Caco-2 (cell line): ENCODE measurements around the gene EGFR. TPM values are rescaled to one million over a fixed set of nuclear protein-coding genes. Genes with fewer than 3 reads are reported as not detected.

Experiments used
- BruUV-seq: library from RNA; stranded (reverse); fragments of 400-500 nt; replicated peaks from 2 replicates; lab custom pipeline; 2021; lab: Mats Ljungman, UMichigan
- CTCF ChIA-PET: fragments of 300-600 bp; sonication (Branson Sonifier 250); formaldehyde crosslinking; loops from one replicate; lab custom pipeline; 2022; ENCODE audit warnings: antibody characterized with exemption; lab: Charles Lee
- POLR2A ChIA-PET: fragments of 300-600 bp; sonication (Branson Sonifier 250); formaldehyde crosslinking; loops from one replicate; lab custom pipeline; 2022; ENCODE audit warnings: antibody characterized with exemption; lab: Charles Lee
- DNase-seq, 2 experiments: peaks; one replicate each; pipeline versions ENCODE4 v3.0.0 to v3.0.0-alpha.2; 2020 to 2022
- H3K27me3 ChIP-seq: replicated peaks from 2 replicates; pipeline ENCODE4 v1.6.0; 2011; ENCODE audit warnings: low read length; ENCODE audit not compliant: control insufficient read depth, insufficient read depth
- H3K36me3 ChIP-seq: 2 replicates; pipeline ENCODE4 v1.5.1; 2011; ENCODE audit warnings: low read length; ENCODE audit not compliant: control insufficient read depth, insufficient read depth
- H3K4me1 ChIP-seq: fragments of 250-450 bp; sonication (Bioruptor Pico); 2 replicates; pipeline ENCODE4 v1.5.1; 2020; ENCODE audit warnings: mild to moderate bottlenecking
- H3K4me3 ChIP-seq: 2 replicates; pipeline ENCODE4 v1.5.1; 2011; ENCODE audit warnings: low read depth, mild to moderate bottlenecking, control low read depth, low read length
- H3K9me3 ChIP-seq: fragments of 250-450 bp; sonication (Bioruptor Pico); 2 replicates; pipeline ENCODE4 v1.5.1; 2020; ENCODE audit warnings: mild to moderate bottlenecking, moderate library complexity
- H3K27ac Mint-ChIP-seq: one replicate; pipeline ENCODE4 v1.8.0; 2022; ENCODE audit warnings: mixed read lengths; ENCODE audit not compliant: unreplicated experiment
- H3K27me3 Mint-ChIP-seq: one replicate; pipeline ENCODE4 v1.8.0; 2022; ENCODE audit warnings: mixed read lengths; ENCODE audit not compliant: insufficient read depth, unreplicated experiment
- H3K36me3 Mint-ChIP-seq: one replicate; pipeline ENCODE4 v1.8.0; 2022; ENCODE audit warnings: mild to moderate bottlenecking, mixed read lengths; ENCODE audit not compliant: insufficient read depth, unreplicated experiment
- H3K4me1 Mint-ChIP-seq: one replicate; pipeline ENCODE4 v1.8.0; 2022; ENCODE audit warnings: low read depth, mixed read lengths; ENCODE audit not compliant: unreplicated experiment
- H3K4me3 Mint-ChIP-seq: one replicate; pipeline ENCODE4 v1.8.0; 2022; ENCODE audit warnings: mild to moderate bottlenecking, moderate library complexity, mixed read lengths; ENCODE audit not compliant: unreplicated experiment
- H3K9me3 Mint-ChIP-seq: one replicate; pipeline ENCODE4 v1.8.0; 2022; ENCODE audit warnings: mixed read lengths; ENCODE audit not compliant: unreplicated experiment
- CTCF ChIP-seq, 2 experiments: fragments of 200-600 bp in 1 of 2; IDR thresholded peaks; 1 replicate in 1 of 2; 2 replicates in 1 of 2; pipeline versions ENCODE4 v1.5.1 to v1.8.0; 2011 to 2022; ENCODE audit warnings: antibody characterized with exemption in 1 of 2, control low read depth in 1 of 2, inconsistent platforms in 1 of 2, low read depth in 1 of 2, low read length in 1 of 2, mild to moderate bottlenecking in 1 of 2, moderate library complexity in 1 of 2; ENCODE audit not compliant: insufficient read depth in 1 of 2, severe bottlenecking in 1 of 2, unreplicated experiment in 1 of 2
- intact Hi-C: fragments of 100-400 bp; cut with micrococcal nuclease; formaldehyde crosslinking; loops from one replicate; pipeline ENCODE4 v1.10.0; 2022; ENCODE audit not compliant: unreplicated experiment
- total RNA-seq: library from RNA; stranded (reverse); gene quantifications from 2 replicates; pipeline ENCODE4 v1.2.3, GENCODE V29; 2022

EGFR gene
- total RNA-seq, 1 experiment from 2014 or later, result 60.1 TPM

GRCh38 chr7:55119571-55119970 lies 100.8 kb downstream of the EGFR start:
- Histone ChIP-seq H3K27me3 (no peaks in the 10 kb centered on the region), H3K4me1 (peaks cover 22% of the 10 kb centered on the region), H3K4me3 (no peak overlapping the region), H3K9me3 (no peaks in the 10 kb centered on the region), H3K36me3 (no peaks in the 10 kb centered on the region)
- intact Hi-C loops, result no loop called here
- Mint-ChIP-seq H3K36me3 (peaks cover 5% of the 10 kb centered on the region), H3K9me3 (no peaks in the 10 kb centered on the region), H3K4me1 (peaks cover 13% of the 10 kb centered on the region), H3K4me3 (no peak overlapping the region), H3K27ac (no peak overlapping the region), H3K27me3 (no peaks in the 10 kb centered on the region)
- CTCF ChIA-PET, result interaction anchor here (0.5 kb wide), 1 partner anchor 69 kb away, joined by 3 read pairs; no protein-coding TSS in a partner anchor
- no peak for TF ChIP-seq CTCF (IDR thresholded peaks at IDR 0.05; ENCODE audit: insufficient read depth in 1 of 2, low read depth in 1 of 2, low read length in 1 of 2, severe bottlenecking in 1 of 2, unreplicated experiment in 1 of 2)
- no TSS peak for BruUV-seq
- POLR2A ChIA-PET, result no interaction called here
- no peak for DNase-seq

- no peak overlapping the region for H3K27ac Mint-ChIP-seq
- Histone ChIP-seq H3K4me3 (no peak overlapping the region), H3K36me3 (no peaks in the 10 kb centered on the region), H3K27me3 (no peaks in the 10 kb centered on the region), H3K9me3 (no peaks in the 10 kb centered on the region), H3K4me1 (peaks cover 22% of the 10 kb centered on the region)
- DNase-seq, result no peak
- ChIA-PET CTCF (interaction anchor here (0.5 kb wide), 1 partner anchor 68 kb away, joined by 3 read pairs; no protein-coding TSS in a partner anchor), POLR2A (no interaction called here)
- no TSS peak for BruUV-seq
- peaks cover 5% of the 10 kb centered on the region for H3K36me3 Mint-ChIP-seq
- TF ChIP-seq CTCF (IDR thresholded peaks at IDR 0.05; ENCODE audit: insufficient read depth in 1 of 2, low read depth in 1 of 2, low read length in 1 of 2, severe bottlenecking in 1 of 2, unreplicated experiment in 1 of 2), result no peak
- no peaks in the 10 kb centered on the region for H3K27me3 Mint-ChIP-seq
- intact Hi-C loops, result loop anchor here (2.0 to 5.0 kb wide), 3 partner anchors 15 to 243 kb away; no protein-coding TSS in a partner anchor
- H3K4me3 Mint-ChIP-seq, result no peak overlapping the region
- peaks cover 13% of the 10 kb centered on the region for H3K4me1 Mint-ChIP-seq
- H3K9me3 Mint-ChIP-seq, result no peaks in the 10 kb centered on the region
These were observed 101.3 kb downstream of the EGFR start for GRCh38 chr7:55120074-55120473.

GRCh38 chr7:55120501-55121198 lies 101.8 kb downstream of the EGFR start:
- TF ChIP-seq CTCF (IDR thresholded peaks at IDR 0.05; ENCODE audit: insufficient read depth in 1 of 2, low read depth in 1 of 2, low read length in 1 of 2, severe bottlenecking in 1 of 2, unreplicated experiment in 1 of 2), result no peak
- no TSS peak for BruUV-seq
- Mint-ChIP-seq H3K36me3 (peaks cover 5% of the 10 kb centered on the region), H3K4me1 (peaks cover 13% of the 10 kb centered on the region), H3K4me3 (no peak overlapping the region), H3K27me3 (no peaks in the 10 kb centered on the region), H3K9me3 (no peaks in the 10 kb centered on the region), H3K27ac (peak overlapping the region; percentile 60)
- Histone ChIP-seq H3K36me3 (no peaks in the 10 kb centered on the region), H3K4me1 (peaks cover 22% of the 10 kb centered on the region), H3K27me3 (no peaks in the 10 kb centered on the region), H3K9me3 (no peaks in the 10 kb centered on the region), H3K4me3 (no peak overlapping the region)
- intact Hi-C loops, result loop anchor here (2.0 to 5.0 kb wide), 3 partner anchors 14 to 243 kb away; no protein-coding TSS in a partner anchor
- ChIA-PET CTCF (interaction anchor here (1.4 kb wide), 1 partner anchor 332 kb away, joined by 3 read pairs; no protein-coding TSS in a partner anchor), POLR2A (no interaction called here)
- peak; percentile 52 to 55 for DNase-seq
